H9 (cell line): Measurements from ENCODE around the gene DDX1. TPM values are rescaled to one million over a fixed set of nuclear protein-coding genes. Genes with fewer than 3 reads are reported as not detected.

Experiments used
- DNase-seq: peaks from one replicate; pipeline ENCODE4 v3.0.0-alpha.2; 2017
- H2AFZ ChIP-seq: one replicate; pipeline ENCODE4 v1.6.1; 2013; ENCODE audit warnings: mild to moderate bottlenecking, low read length, control low read depth, moderate library complexity
- H2AK5ac ChIP-seq: 2 replicates; pipeline ENCODE4 v1.6.1; 2013; ENCODE audit warnings: low read length, control low read depth, mixed read lengths; ENCODE audit not compliant: insufficient read length
- H2BK120ac ChIP-seq: one replicate; pipeline ENCODE4 v1.6.1; 2013; ENCODE audit warnings: low read depth, mild to moderate bottlenecking, low read length, control low read depth, inconsistent platforms; ENCODE audit not compliant: poor library complexity, severe bottlenecking
- H2BK12ac ChIP-seq: 2 replicates; pipeline ENCODE4 v1.6.1; 2013; ENCODE audit warnings: low read length, control low read depth, mixed read lengths, low read depth; ENCODE audit not compliant: insufficient read length
- H2BK15ac ChIP-seq: 2 replicates; pipeline ENCODE4 v1.6.1; 2013; ENCODE audit warnings: low read depth, low read length, control low read depth
- H2BK20ac ChIP-seq: one replicate; pipeline ENCODE4 v1.6.1; 2013; ENCODE audit warnings: low read depth, mild to moderate bottlenecking, low read length, control low read depth, inconsistent platforms; ENCODE audit not compliant: poor library complexity, severe bottlenecking
- H2BK5ac ChIP-seq: 2 replicates; pipeline ENCODE4 v1.6.1; 2013; ENCODE audit warnings: low read length, control low read depth, mixed read lengths; ENCODE audit not compliant: insufficient read length
- H3K14ac ChIP-seq: 2 replicates; pipeline ENCODE4 v1.6.1; 2013; ENCODE audit warnings: low read length, control low read depth; ENCODE audit not compliant: insufficient read depth
- H3K18ac ChIP-seq: 2 replicates; pipeline ENCODE4 v1.6.1; 2013; ENCODE audit warnings: low read depth, mild to moderate bottlenecking, mixed read lengths, low read length, control low read depth; ENCODE audit not compliant: insufficient read length
- H3K23ac ChIP-seq: 2 replicates; pipeline ENCODE4 v1.6.1; 2013; ENCODE audit warnings: low read length, control low read depth, mixed read lengths, low read depth; ENCODE audit not compliant: insufficient read length
- H3K23me2 ChIP-seq: 2 replicates; pipeline ENCODE4 v1.6.1; 2013; ENCODE audit warnings: low read depth, mild to moderate bottlenecking, mixed read lengths, low read length, control low read depth; ENCODE audit not compliant: insufficient read length, poor library complexity, severe bottlenecking
- H3K27ac ChIP-seq: 2 replicates; pipeline ENCODE4 v1.5.1; 2013; ENCODE audit warnings: low read length, control low read depth, mixed read lengths, low read depth; ENCODE audit not compliant: insufficient read length
- H3K27me3 ChIP-seq: 2 replicates; pipeline ENCODE4 v1.6.1; 2013; ENCODE audit warnings: low read length, control low read depth, inconsistent platforms; ENCODE audit not compliant: insufficient read depth
- H3K4ac ChIP-seq: 2 replicates; pipeline ENCODE4 v1.6.1; 2013; ENCODE audit warnings: low read depth, mild to moderate bottlenecking, control low read depth, inconsistent platforms, low read length, moderate library complexity
- H3K4me1 ChIP-seq: 2 replicates; pipeline ENCODE4 v1.6.1; 2013; ENCODE audit warnings: low read length, control low read depth, inconsistent platforms; ENCODE audit not compliant: insufficient read depth
- H3K4me2 ChIP-seq: 2 replicates; pipeline ENCODE4 v1.6.1; 2013; ENCODE audit warnings: low read length, control low read depth, mixed read lengths; ENCODE audit not compliant: insufficient read length, insufficient read depth
- H3K56ac ChIP-seq: 2 replicates; pipeline ENCODE4 v1.6.1; 2013; ENCODE audit warnings: low read depth, mild to moderate bottlenecking, mixed read lengths, low read length, control low read depth; ENCODE audit not compliant: insufficient read length
- H3K79me1 ChIP-seq: 2 replicates; pipeline ENCODE4 v1.6.1; 2013; ENCODE audit warnings: low read depth, mild to moderate bottlenecking, moderate library complexity, low read length, control low read depth, inconsistent platforms; ENCODE audit not compliant: insufficient read depth, poor library complexity, severe bottlenecking
- H3K79me2 ChIP-seq: 2 replicates; pipeline ENCODE4 v1.6.1; 2013; ENCODE audit warnings: low read length, control low read depth, inconsistent platforms; ENCODE audit not compliant: insufficient read depth
- H3K9ac ChIP-seq: 2 replicates; pipeline ENCODE4 v1.6.1; 2013; ENCODE audit warnings: low read length, control low read depth, mixed read lengths; ENCODE audit not compliant: insufficient read length; ENCODE audit errors: extremely low read depth
- H3K9me3 ChIP-seq: one replicate; pipeline ENCODE4 v1.6.1; 2013; ENCODE audit warnings: low read depth, low read length, inconsistent platforms; ENCODE audit not compliant: control insufficient read depth
- H3T11ph ChIP-seq: one replicate; pipeline ENCODE4 v1.6.1; 2013; ENCODE audit warnings: mild to moderate bottlenecking, low read length, control low read depth, inconsistent platforms
- H4K20me1 ChIP-seq: one replicate; pipeline ENCODE4 v1.6.1; 2013; ENCODE audit not compliant: control insufficient read depth, insufficient read length, insufficient read depth
- H4K5ac ChIP-seq: 2 replicates; pipeline ENCODE4 v1.6.1; 2013; ENCODE audit warnings: low read depth, mild to moderate bottlenecking, mixed read lengths, low read length, control low read depth; ENCODE audit not compliant: insufficient read length
- H4K8ac ChIP-seq: replicated peaks from 2 replicates; pipeline ENCODE4 v1.6.1; 2013; ENCODE audit warnings: low read length, control low read depth, mixed read lengths, low read depth; ENCODE audit not compliant: insufficient read length
- H4K91ac ChIP-seq: 2 replicates; pipeline ENCODE4 v1.6.1; 2013; ENCODE audit warnings: low read depth, mild to moderate bottlenecking, moderate library complexity, mixed read lengths, low read length, control low read depth; ENCODE audit not compliant: insufficient read length
- H3K27ac Mint-ChIP-seq, 3 experiments: 2 replicates in 2 of 3; 3 replicates in 1 of 3; pipeline ENCODE4 v1.8.0; 2020 to 2021; ENCODE audit warnings: mixed read lengths in 3 of 3, mild to moderate bottlenecking in 1 of 3, moderate library complexity in 1 of 3
- H3K27me3 Mint-ChIP-seq: 2 replicates; pipeline ENCODE4 v1.8.0; 2021; ENCODE audit warnings: low read depth, mild to moderate bottlenecking, moderate library complexity, mixed read lengths
- H3K36me3 Mint-ChIP-seq, 3 experiments: 2 replicates in 2 of 3; 3 replicates in 1 of 3; pipeline ENCODE4 v1.8.0; 2020 to 2021; ENCODE audit warnings: low read depth in 3 of 3, mixed read lengths in 3 of 3; ENCODE audit not compliant: insufficient read depth in 1 of 3
- H3K4me1 Mint-ChIP-seq, 2 experiments: 2 replicates each; pipeline ENCODE4 v1.8.0; 2020; ENCODE audit warnings: mixed read lengths in 2 of 2
- H3K4me3 Mint-ChIP-seq, 2 experiments: 2 replicates in 1 of 2; 3 replicates in 1 of 2; pipeline ENCODE4 v1.8.0; 2020 to 2021; ENCODE audit warnings: mild to moderate bottlenecking in 2 of 2, mixed read lengths in 2 of 2, moderate library complexity in 1 of 2
- H3K9me3 Mint-ChIP-seq, 2 experiments: 2 replicates in 1 of 2; 3 replicates in 1 of 2; pipeline ENCODE4 v1.8.0; 2020; ENCODE audit warnings: mild to moderate bottlenecking in 2 of 2, mixed read lengths in 2 of 2, moderate library complexity in 1 of 2
- WGBS: extraction: QIAGEN DNeasy Blood & Tissue Kit; methylation state at CpG from one replicate; pipeline ENCODE4 v1.1.7; 2013; ENCODE audit warnings: missing lambda C conversion rate, low lambda C conversion rate, mixed read lengths; ENCODE audit not compliant: insufficient read length; ENCODE audit errors: extremely low coverage; 5-methylcytosine and 5-hydroxymethylcytosine counted together
- total RNA-seq: library from RNA; stranded (reverse); gene quantifications from 2 replicates; pipeline ENCODE4 v1.2.1, GENCODE V29; 2021
- TF ChIP-seq, protein P1 (sequence below): fragments of 200-600 bp; sonication (generic); conservative IDR thresholded peaks from 3 replicates; pipeline ENCODE4 v1.8.0; 2021; ENCODE audit warnings: antibody characterized with exemption, mild to moderate bottlenecking

DDX1 gene
- total RNA-seq, 1 experiment from 2014 or later = 120 TPM

GRCh38 chr2:15657759-15658158 lies 66.1 kb downstream of the DDX1 start:
- H2BK15ac ChIP-seq = no peak overlapping the region
- H4K8ac ChIP-seq = no peak overlapping the region
- no peak overlapping the region for H3K9ac ChIP-seq
- Mint-ChIP-seq H3K27me3 (peaks cover 3% of the 10 kb centered on the region; the same call in 1 of the 2 replicates), H3K36me3 (peaks cover 0 to 1% (median 0%) of the 10 kb centered on the region in 3 experiments; a peak in 2 of 7 replicates), H3K9me3 (no peaks in the 10 kb centered on the region), H3K4me3 (no peak overlapping the region), H3K4me1 (peaks cover 5 to 7% of the 10 kb centered on the region in 2 experiments), H3K27ac (no peak overlapping the region)
- H3K4ac ChIP-seq = no peak overlapping the region
- H3K23me2 ChIP-seq = no peaks in the 10 kb centered on the region
- no peak overlapping the region for H4K91ac ChIP-seq
- no peak overlapping the region for H2AK5ac ChIP-seq
- no peaks in the 10 kb centered on the region for H4K20me1 ChIP-seq
- H3T11ph ChIP-seq = no peak overlapping the region
- H3K4me1 ChIP-seq = no peaks in the 10 kb centered on the region
- H2BK120ac ChIP-seq = no peak overlapping the region
- no CpG with 5 or more reads among the region's 9 CpGs for WGBS
- no peak overlapping the region for H2AFZ ChIP-seq
- no peaks in the 10 kb centered on the region for H3K9me3 ChIP-seq
- no peak overlapping the region for H3K56ac ChIP-seq
- no peak overlapping the region for H2BK12ac ChIP-seq
- no peak overlapping the region for H3K18ac ChIP-seq
- H2BK20ac ChIP-seq = no peak overlapping the region
- H3K79me1 ChIP-seq = no peaks in the 10 kb centered on the region
- H3K79me2 ChIP-seq = no peaks in the 10 kb centered on the region
- H3K27ac ChIP-seq = no peak overlapping the region
- no peak overlapping the region for H4K5ac ChIP-seq
- H3K27me3 ChIP-seq = no peaks in the 10 kb centered on the region
- H3K14ac ChIP-seq = no peak overlapping the region
- no peak overlapping the region for H3K4me2 ChIP-seq
- H2BK5ac ChIP-seq = no peak overlapping the region
- no peak overlapping the region for H3K23ac ChIP-seq
- TF ChIP-seq, protein P1, sequence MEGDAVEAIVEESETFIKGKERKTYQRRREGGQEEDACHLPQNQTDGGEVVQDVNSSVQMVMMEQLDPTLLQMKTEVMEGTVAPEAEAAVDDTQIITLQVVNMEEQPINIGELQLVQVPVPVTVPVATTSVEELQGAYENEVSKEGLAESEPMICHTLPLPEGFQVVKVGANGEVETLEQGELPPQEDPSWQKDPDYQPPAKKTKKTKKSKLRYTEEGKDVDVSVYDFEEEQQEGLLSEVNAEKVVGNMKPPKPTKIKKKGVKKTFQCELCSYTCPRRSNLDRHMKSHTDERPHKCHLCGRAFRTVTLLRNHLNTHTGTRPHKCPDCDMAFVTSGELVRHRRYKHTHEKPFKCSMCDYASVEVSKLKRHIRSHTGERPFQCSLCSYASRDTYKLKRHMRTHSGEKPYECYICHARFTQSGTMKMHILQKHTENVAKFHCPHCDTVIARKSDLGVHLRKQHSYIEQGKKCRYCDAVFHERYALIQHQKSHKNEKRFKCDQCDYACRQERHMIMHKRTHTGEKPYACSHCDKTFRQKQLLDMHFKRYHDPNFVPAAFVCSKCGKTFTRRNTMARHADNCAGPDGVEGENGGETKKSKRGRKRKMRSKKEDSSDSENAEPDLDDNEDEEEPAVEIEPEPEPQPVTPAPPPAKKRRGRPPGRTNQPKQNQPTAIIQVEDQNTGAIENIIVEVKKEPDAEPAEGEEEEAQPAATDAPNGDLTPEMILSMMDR = no peak
- DNase-seq = no peak
